ENCODE measurements around the gene KIF2A.

Gene KIF2A

GRCh38 chr5:62305715-62306322, at the start of gene KIF2A:
Gene KIF2A, plus strand, starts transcription at chr5:62306206. Its CDS starts 267 bp downstream, at chr5:62306473.
- Histone ChIP-seq H3K9ac (ENCODE audit: low read length) (peak within 1 kb of the TSS; percentile 82), H3K36me3 (ENCODE audit: control insufficient read depth, insufficient read depth, low read length) (peaks cover 4% of the 10 kb centered on the region; the same call in 1 of the 2 replicates), H3K4me1 (ENCODE audit: control insufficient read depth, insufficient read depth, low read length) (peaks cover 15% of the 10 kb centered on the region), H3K9me3 (ENCODE audit: control insufficient read depth, insufficient read depth, low read depth, low read length) (no peaks in the 10 kb centered on the region), H3K27me3 (ENCODE audit: control insufficient read depth, insufficient read depth, low read length) (no peaks in the 10 kb centered on the region), H3K27ac (ENCODE audit: low read depth, low read length) (peak within 1 kb of the TSS; percentile 87; the same call in 1 of the 2 replicates), H3K4me3 (ENCODE audit: low read depth, low read length) (peak within 1 kb of the TSS; percentile 87)

- no peaks in the 10 kb centered on the region for H3K27me3 ChIP-seq (ENCODE audit: control insufficient read depth, insufficient read depth, low read length)
- H3K4me1 ChIP-seq (ENCODE audit: control insufficient read depth, insufficient read depth, low read length) = peaks cover 3% of the 10 kb centered on the region; the same call in 1 of the 2 replicates
- no peak overlapping the region for H3K4me3 ChIP-seq (ENCODE audit: low read depth, low read length)
- H3K9me3 ChIP-seq (ENCODE audit: control insufficient read depth, insufficient read depth, low read depth, low read length) = no peaks in the 10 kb centered on the region
- no peak overlapping the region for H3K27ac ChIP-seq (ENCODE audit: low read depth, low read length)
- no peak overlapping the region for H3K9ac ChIP-seq (ENCODE audit: low read length)
- no peaks in the 10 kb centered on the region for H3K36me3 ChIP-seq (ENCODE audit: control insufficient read depth, insufficient read depth, low read length)
These were observed 49.0 kb upstream of the KIF2A start for GRCh38 chr5:62257020-62257367.

DNA sequence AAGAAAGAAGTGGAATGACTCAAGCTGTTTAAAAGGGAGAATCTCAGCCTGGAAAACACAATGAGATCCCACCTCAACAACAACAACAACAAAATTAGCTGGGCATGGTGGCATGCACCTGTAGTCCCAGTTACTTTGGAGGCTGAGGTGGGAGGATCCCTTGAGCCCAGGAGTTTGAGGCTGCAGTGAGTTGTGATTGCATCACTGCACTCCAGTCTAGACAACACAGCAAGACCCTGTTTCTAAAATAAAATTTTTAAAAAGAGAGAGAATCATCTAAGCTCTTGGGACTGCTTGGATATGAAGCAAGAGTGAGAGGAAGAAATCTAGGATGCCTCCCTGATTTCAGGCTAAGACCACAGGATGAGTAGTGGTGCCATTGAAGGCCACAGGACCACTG, 47.4 kb upstream of the KIF2A start:
- H3K4me3 ChIP-seq (ENCODE audit: low read depth, low read length) = no peak overlapping the region
- no peaks in the 10 kb centered on the region for H3K36me3 ChIP-seq (ENCODE audit: control insufficient read depth, insufficient read depth, low read length)
- no peak overlapping the region for H3K27ac ChIP-seq (ENCODE audit: low read depth, low read length)
- no peaks in the 10 kb centered on the region for H3K27me3 ChIP-seq (ENCODE audit: control insufficient read depth, insufficient read depth, low read length)
- H3K4me1 ChIP-seq (ENCODE audit: control insufficient read depth, insufficient read depth, low read length) = peaks cover 3% of the 10 kb centered on the region; the same call in 1 of the 2 replicates
- no peaks in the 10 kb centered on the region for H3K9me3 ChIP-seq (ENCODE audit: control insufficient read depth, insufficient read depth, low read depth, low read length)
- H3K9ac ChIP-seq (ENCODE audit: low read length) = no peak overlapping the region

- no peak overlapping the region for H3K9ac ChIP-seq (ENCODE audit: low read length)
- H3K4me3 ChIP-seq (ENCODE audit: low read depth, low read length) = no peak overlapping the region
- no peaks in the 10 kb centered on the region for H3K9me3 ChIP-seq (ENCODE audit: control insufficient read depth, insufficient read depth, low read depth, low read length)
- H3K27me3 ChIP-seq (ENCODE audit: control insufficient read depth, insufficient read depth, low read length) = no peaks in the 10 kb centered on the region
- no peak overlapping the region for H3K27ac ChIP-seq (ENCODE audit: low read depth, low read length)
- H3K36me3 ChIP-seq (ENCODE audit: control insufficient read depth, insufficient read depth, low read length) = no peaks in the 10 kb centered on the region
- H3K4me1 ChIP-seq (ENCODE audit: control insufficient read depth, insufficient read depth, low read length) = peaks cover 3% of the 10 kb centered on the region; the same call in 1 of the 2 replicates
These were observed 46.2 kb upstream of the KIF2A start for GRCh38 chr5:62259699-62260250.

- H3K9ac ChIP-seq (ENCODE audit: low read length) = no peak overlapping the region
- no peak overlapping the region for H3K4me3 ChIP-seq (ENCODE audit: low read depth, low read length)
- no peaks in the 10 kb centered on the region for H3K9me3 ChIP-seq (ENCODE audit: control insufficient read depth, insufficient read depth, low read depth, low read length)
- H3K27me3 ChIP-seq (ENCODE audit: control insufficient read depth, insufficient read depth, low read length) = no peaks in the 10 kb centered on the region
- no peak overlapping the region for H3K27ac ChIP-seq (ENCODE audit: low read depth, low read length)
- no peaks in the 10 kb centered on the region for H3K36me3 ChIP-seq (ENCODE audit: control insufficient read depth, insufficient read depth, low read length)
- peaks cover 3% of the 10 kb centered on the region; the same call in 1 of the 2 replicates for H3K4me1 ChIP-seq (ENCODE audit: control insufficient read depth, insufficient read depth, low read length)
These were observed 45.5 kb upstream of the KIF2A start for GRCh38 chr5:62260513-62260912.

DNA sequence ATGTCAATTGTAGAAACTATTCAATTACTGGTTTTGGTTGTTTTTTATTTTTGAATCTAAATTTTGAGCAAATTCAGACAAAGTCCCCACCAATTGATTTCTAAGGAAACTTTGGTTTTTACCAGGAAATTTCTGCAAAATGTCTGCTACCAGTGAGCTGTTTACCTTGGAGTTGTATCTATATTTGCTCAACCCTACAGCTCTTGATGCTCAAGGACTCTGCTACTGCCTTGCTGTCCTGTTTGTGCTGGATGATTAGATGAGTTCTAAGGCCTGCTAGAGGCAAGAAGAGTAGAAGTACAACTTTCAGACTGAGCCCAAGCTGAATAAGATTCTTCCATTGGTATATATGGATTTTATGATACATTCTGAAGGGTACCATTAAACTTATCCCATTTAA, 42.6 kb upstream of the KIF2A start:
- Histone ChIP-seq H3K4me3 (ENCODE audit: low read depth, low read length) (no peak overlapping the region), H3K27me3 (ENCODE audit: control insufficient read depth, insufficient read depth, low read length) (no peaks in the 10 kb centered on the region), H3K9me3 (ENCODE audit: control insufficient read depth, insufficient read depth, low read depth, low read length) (no peaks in the 10 kb centered on the region), H3K36me3 (ENCODE audit: control insufficient read depth, insufficient read depth, low read length) (no peaks in the 10 kb centered on the region), H3K9ac (ENCODE audit: low read length) (no peak overlapping the region), H3K27ac (ENCODE audit: low read depth, low read length) (no peak overlapping the region), H3K4me1 (ENCODE audit: control insufficient read depth, insufficient read depth, low read length) (no peaks in the 10 kb centered on the region)

DNA sequence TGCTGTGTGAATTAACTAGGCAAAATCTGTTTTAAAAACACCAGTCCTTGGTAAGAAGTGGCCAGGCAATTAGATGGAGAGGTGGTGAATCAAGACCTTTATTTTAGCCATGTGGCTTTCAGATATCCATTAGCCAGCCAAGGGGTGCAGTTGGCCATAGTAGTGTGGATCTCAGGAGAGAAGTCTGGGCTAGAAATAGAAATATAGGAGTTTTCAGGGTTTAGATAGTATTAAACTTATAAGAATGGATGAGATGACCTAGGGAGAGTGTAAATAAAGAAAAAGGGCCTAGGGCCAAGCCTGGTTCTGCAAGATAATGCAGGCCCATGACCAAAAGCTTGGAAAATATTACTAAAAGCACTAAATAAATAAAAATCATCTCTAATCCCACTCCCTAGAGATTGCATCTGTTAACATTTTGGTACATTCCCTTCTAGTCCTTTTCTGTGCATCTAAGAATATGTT, 40.3 kb upstream of the KIF2A start:
- no peak overlapping the region for H3K4me3 ChIP-seq (ENCODE audit: low read depth, low read length)
- H3K9ac ChIP-seq (ENCODE audit: low read length) = no peak overlapping the region
- no peaks in the 10 kb centered on the region for H3K4me1 ChIP-seq (ENCODE audit: control insufficient read depth, insufficient read depth, low read length)
- no peaks in the 10 kb centered on the region for H3K9me3 ChIP-seq (ENCODE audit: control insufficient read depth, insufficient read depth, low read depth, low read length)
- no peaks in the 10 kb centered on the region for H3K36me3 ChIP-seq (ENCODE audit: control insufficient read depth, insufficient read depth, low read length)
- H3K27ac ChIP-seq (ENCODE audit: low read depth, low read length) = no peak overlapping the region
- H3K27me3 ChIP-seq (ENCODE audit: control insufficient read depth, insufficient read depth, low read length) = no peaks in the 10 kb centered on the region

GRCh38 chr5:62266573-62266972, 39.4 kb upstream of the KIF2A start:
- Histone ChIP-seq H3K36me3 (ENCODE audit: control insufficient read depth, insufficient read depth, low read length) (no peaks in the 10 kb centered on the region), H3K4me1 (ENCODE audit: control insufficient read depth, insufficient read depth, low read length) (no peaks in the 10 kb centered on the region), H3K4me3 (ENCODE audit: low read depth, low read length) (no peak overlapping the region), H3K9ac (ENCODE audit: low read length) (no peak overlapping the region), H3K27ac (ENCODE audit: low read depth, low read length) (no peak overlapping the region), H3K27me3 (ENCODE audit: control insufficient read depth, insufficient read depth, low read length) (no peaks in the 10 kb centered on the region), H3K9me3 (ENCODE audit: control insufficient read depth, insufficient read depth, low read depth, low read length) (no peaks in the 10 kb centered on the region)

DNA sequence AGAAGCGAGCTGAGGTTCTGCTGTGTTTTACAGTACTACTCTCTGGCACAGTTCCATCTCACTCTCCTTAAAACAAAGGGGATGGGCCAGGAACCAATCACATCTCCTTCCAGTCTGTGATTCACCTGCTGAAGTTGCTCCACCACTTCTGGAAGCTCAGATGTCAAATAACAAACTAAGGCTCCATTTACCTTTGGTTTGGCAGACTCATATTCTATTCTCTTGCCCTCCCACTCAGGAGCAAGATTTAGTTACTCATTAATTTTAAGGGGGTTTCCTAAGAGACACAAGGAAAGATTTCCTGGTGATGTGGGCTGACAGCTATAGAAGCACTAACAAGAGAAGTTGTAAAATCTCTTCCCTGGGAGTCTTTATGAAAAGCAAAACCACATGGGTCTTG, 37.8 kb upstream of the KIF2A start:
- no peaks in the 10 kb centered on the region for H3K4me1 ChIP-seq (ENCODE audit: control insufficient read depth, insufficient read depth, low read length)
- no peaks in the 10 kb centered on the region for H3K36me3 ChIP-seq (ENCODE audit: control insufficient read depth, insufficient read depth, low read length)
- H3K9me3 ChIP-seq (ENCODE audit: control insufficient read depth, insufficient read depth, low read depth, low read length) = no peaks in the 10 kb centered on the region
- no peak overlapping the region for H3K27ac ChIP-seq (ENCODE audit: low read depth, low read length)
- no peaks in the 10 kb centered on the region for H3K27me3 ChIP-seq (ENCODE audit: control insufficient read depth, insufficient read depth, low read length)
- H3K4me3 ChIP-seq (ENCODE audit: low read depth, low read length) = no peak overlapping the region
- H3K9ac ChIP-seq (ENCODE audit: low read length) = no peak overlapping the region

DNA sequence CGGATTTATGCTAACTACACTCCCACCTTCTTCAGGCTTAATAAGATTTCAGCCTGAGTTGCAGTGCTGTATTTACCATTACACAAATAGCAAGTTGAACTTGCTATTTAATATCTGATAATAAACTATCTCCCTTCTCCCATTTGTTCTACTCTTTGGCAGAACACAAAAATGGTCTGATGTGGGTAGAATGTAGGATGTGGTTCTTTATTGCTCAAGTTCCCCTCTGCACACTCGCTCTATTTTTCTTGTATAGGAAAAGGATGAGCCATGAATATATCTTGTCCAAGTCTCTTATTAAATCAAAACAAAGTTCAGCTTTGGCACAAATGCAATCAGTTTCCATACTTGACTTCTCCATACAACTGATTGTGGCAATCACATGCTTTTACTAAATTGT, 37.2 kb upstream of the KIF2A start:
- no peaks in the 10 kb centered on the region for H3K9me3 ChIP-seq (ENCODE audit: control insufficient read depth, insufficient read depth, low read depth, low read length)
- no peaks in the 10 kb centered on the region for H3K27me3 ChIP-seq (ENCODE audit: control insufficient read depth, insufficient read depth, low read length)
- H3K27ac ChIP-seq (ENCODE audit: low read depth, low read length) = no peak overlapping the region
- H3K4me3 ChIP-seq (ENCODE audit: low read depth, low read length) = no peak overlapping the region
- H3K36me3 ChIP-seq (ENCODE audit: control insufficient read depth, insufficient read depth, low read length) = no peaks in the 10 kb centered on the region
- no peak overlapping the region for H3K9ac ChIP-seq (ENCODE audit: low read length)
- H3K4me1 ChIP-seq (ENCODE audit: control insufficient read depth, insufficient read depth, low read length) = no peaks in the 10 kb centered on the region

GRCh38 chr5:62271370-62271769, 34.6 kb upstream of the KIF2A start:
- no peaks in the 10 kb centered on the region for H3K9me3 ChIP-seq (ENCODE audit: control insufficient read depth, insufficient read depth, low read depth, low read length)
- no peak overlapping the region for H3K4me3 ChIP-seq (ENCODE audit: low read depth, low read length)
- no peaks in the 10 kb centered on the region for H3K27me3 ChIP-seq (ENCODE audit: control insufficient read depth, insufficient read depth, low read length)
- no peaks in the 10 kb centered on the region for H3K4me1 ChIP-seq (ENCODE audit: control insufficient read depth, insufficient read depth, low read length)
- H3K27ac ChIP-seq (ENCODE audit: low read depth, low read length) = no peak overlapping the region
- H3K36me3 ChIP-seq (ENCODE audit: control insufficient read depth, insufficient read depth, low read length) = no peaks in the 10 kb centered on the region
- no peak overlapping the region for H3K9ac ChIP-seq (ENCODE audit: low read length)
